GM23338 (cell line): Measurements from ENCODE around the gene TMED8. TPM values are rescaled to one million over a fixed set of nuclear protein-coding genes. Genes with fewer than 3 reads are reported as not detected.

Experiments
- ATAC-seq: fragments of 200-7000 bp; cut with Tn5 transposase; 3 replicates; pipeline ENCODE4 v1.9.1; 2020
- DNase-seq: peaks from one replicate; pipeline ENCODE4 v3.0.0-alpha.2; 2015; ENCODE audit warnings: low spot score
- H2AFZ ChIP-seq: fragments of 200-600 bp; sonication (generic); 2 replicates; pipeline ENCODE4 v1.8.0; 2016; ENCODE audit warnings: antibody characterized with exemption, mild to moderate bottlenecking, moderate library complexity
- H3F3A ChIP-seq: fragments of 200-600 bp; sonication (generic); replicated peaks from 2 replicates; pipeline ENCODE4 v1.8.0; 2017; ENCODE audit warnings: antibody characterized with exemption, mixed run types, low read depth
- H3K27ac ChIP-seq: fragments of 200-600 bp; sonication (generic); 2 replicates; pipeline ENCODE4 v1.6.1; 2016; ENCODE audit warnings: low read depth
- H3K27me3 ChIP-seq: fragments of 200-600 bp; sonication (generic); 2 replicates; pipeline ENCODE4 v1.8.0; 2016; ENCODE audit warnings: mild to moderate bottlenecking, mixed run types, moderate library complexity; ENCODE audit not compliant: insufficient read depth
- H3K36me3 ChIP-seq: fragments of 200-600 bp; sonication (generic); 2 replicates; pipeline ENCODE4 v1.8.0; 2016; ENCODE audit warnings: mild to moderate bottlenecking; ENCODE audit not compliant: insufficient read depth
- H3K4me1 ChIP-seq: fragments of 200-600 bp; sonication (generic); 2 replicates; pipeline ENCODE4 v1.8.0; 2016; ENCODE audit warnings: mild to moderate bottlenecking, moderate library complexity; ENCODE audit not compliant: insufficient read depth
- H3K4me2 ChIP-seq: fragments of 200-600 bp; sonication (generic); 2 replicates; pipeline ENCODE4 v1.7.1; 2017; ENCODE audit warnings: mixed run types
- H3K4me3 ChIP-seq: fragments of 200-600 bp; sonication (generic); 2 replicates; pipeline ENCODE4 v1.6.1; 2016; ENCODE audit warnings: mixed run types
- H3K79me2 ChIP-seq: fragments of 200-600 bp; sonication (generic); replicated peaks from 2 replicates; pipeline ENCODE4 v1.8.0; 2017; ENCODE audit warnings: mild to moderate bottlenecking; ENCODE audit not compliant: insufficient read depth
- H3K9me2 ChIP-seq: fragments of 200-600 bp; sonication (generic); 2 replicates; pipeline ENCODE4 v1.8.0; 2017; ENCODE audit not compliant: insufficient read depth
- H4K20me1 ChIP-seq: fragments of 200-600 bp; sonication (generic); replicated peaks from 2 replicates; pipeline ENCODE4 v1.8.0; 2017; ENCODE audit warnings: mild to moderate bottlenecking; ENCODE audit not compliant: insufficient read depth
- H3K27ac Mint-ChIP-seq: 2 replicates; pipeline ENCODE4 v1.8.0; 2020; ENCODE audit warnings: inconsistent platforms, mild to moderate bottlenecking, moderate library complexity, mixed read lengths
- H3K27me3 Mint-ChIP-seq: 3 replicates; pipeline ENCODE4 v1.8.0; 2022; ENCODE audit warnings: low read depth, mild to moderate bottlenecking, moderate library complexity, mixed read lengths, inconsistent platforms; ENCODE audit not compliant: insufficient read depth, poor library complexity
- H3K36me3 Mint-ChIP-seq: 3 replicates; pipeline ENCODE4 v1.8.0; 2021; ENCODE audit warnings: low read depth, mild to moderate bottlenecking, inconsistent platforms, moderate library complexity, mixed read lengths
- H3K4me1 Mint-ChIP-seq: 3 replicates; pipeline ENCODE4 v1.8.0; 2020; ENCODE audit warnings: mild to moderate bottlenecking, inconsistent platforms, mixed read lengths
- H3K4me3 Mint-ChIP-seq: 3 replicates; pipeline ENCODE4 v1.8.0; 2021; ENCODE audit warnings: moderate library complexity, mild to moderate bottlenecking, inconsistent platforms, mixed read lengths
- H3K9me3 Mint-ChIP-seq: 3 replicates; pipeline ENCODE4 v1.8.0; 2020; ENCODE audit warnings: moderate library complexity, mild to moderate bottlenecking, inconsistent platforms, mixed read lengths
- CREB1 ChIP-seq: fragments of 250-450 bp; sonication (Bioruptor Pico); IDR thresholded peaks from 2 replicates; pipeline ENCODE4 v1.5.0; 2020; ENCODE audit warnings: low read depth, mild to moderate bottlenecking, moderate library complexity
- EZH2 ChIP-seq: fragments of 200-600 bp; sonication (generic); IDR thresholded peaks from one replicate; pipeline ENCODE4 v1.8.0; 2017; ENCODE audit warnings: antibody characterized with exemption, mild to moderate bottlenecking, low read depth; ENCODE audit not compliant: unreplicated experiment
- EZH2phosphoT487 ChIP-seq: fragments of 200-600 bp; sonication (generic); IDR thresholded peaks from one replicate; pipeline ENCODE4 v1.8.1; 2018; ENCODE audit warnings: antibody characterized with exemption; ENCODE audit not compliant: unreplicated experiment
- JUNB ChIP-seq: IDR thresholded peaks from one replicate; pipeline ENCODE4 v1.6.1; 2016; ENCODE audit warnings: antibody characterized with exemption; ENCODE audit not compliant: unreplicated experiment
- POLR2AphosphoS5 ChIP-seq: IDR thresholded peaks from 2 replicates; pipeline ENCODE4 v1.6.1; 2016; ENCODE audit warnings: antibody characterized with exemption, low read depth
- STAT1 ChIP-seq: IDR thresholded peaks from one replicate; pipeline ENCODE4 v1.6.1; 2016; ENCODE audit warnings: antibody characterized with exemption; ENCODE audit not compliant: unreplicated experiment
- ZNF331 ChIP-seq: fragments of 250-450 bp; sonication (Bioruptor Pico); IDR thresholded peaks from 2 replicates; pipeline ENCODE4 v1.5.0; 2020; ENCODE audit warnings: low read depth, mild to moderate bottlenecking, moderate library complexity
- polyA plus RNA-seq: library from polyadenylated mRNA; unstranded; fragments of >200 nt; fragmentation: Nextera tagmentation; extraction: Ambion mirVana; gene quantifications from 2 replicates; pipeline ENCODE4 v1.2.1, GENCODE V29; 2016
- total RNA-seq: library from RNA; depleted of rRNA; stranded (reverse); fragments of >200 nt; shearing (Covaris generic); gene quantifications from 2 replicates; pipeline ENCODE4 v1.2.3, GENCODE V29; 2014
- TF ChIP-seq, protein P1 (sequence below), 2 experiments: fragments of 200-600 bp in 1 of 2; sonication (generic) in 1 of 2; conservative IDR thresholded peaks; 2 replicates each; pipeline versions ENCODE4 v1.5.1 to v1.6.1; 2016 to 2017; ENCODE audit warnings: antibody characterized with exemption in 2 of 2, low read depth in 2 of 2, mild to moderate bottlenecking in 2 of 2, moderate library complexity in 1 of 2

TMED8 gene
- total and polyA plus RNA-seq, 2 experiments from 2014 or later: 4.3 to 13.8 TPM

DNA sequence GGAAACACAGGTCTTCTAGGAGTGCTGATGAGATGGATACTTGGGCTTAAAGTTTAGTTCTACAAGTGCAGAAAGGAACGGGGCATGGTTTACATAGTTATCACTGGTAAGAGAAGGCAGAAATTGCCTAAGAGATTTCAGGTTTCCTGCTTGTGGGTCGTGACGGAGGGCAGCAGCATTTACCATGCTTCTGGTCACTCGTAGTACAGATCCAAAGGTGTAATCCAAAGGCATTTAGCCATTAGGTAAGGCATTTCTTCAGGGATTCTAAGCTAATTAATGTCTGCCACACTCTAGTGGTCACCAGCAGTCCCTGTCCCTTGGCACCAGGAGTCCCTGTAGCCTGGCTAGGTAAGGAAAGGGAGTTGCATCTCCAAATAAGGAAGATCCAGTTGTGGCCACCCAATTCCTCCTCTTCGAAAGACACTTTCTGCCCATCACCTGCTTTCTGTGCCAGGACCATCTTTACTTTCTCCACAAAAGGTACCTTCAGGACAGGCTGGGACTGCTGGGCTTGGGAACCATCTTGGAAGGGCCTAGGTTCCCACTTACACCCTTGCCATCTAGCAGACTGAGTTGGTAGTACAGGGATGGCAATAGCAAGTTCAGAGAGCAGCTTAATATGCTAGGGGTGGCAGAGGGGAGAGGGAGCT lies 54.5 kb downstream of the TMED8 start:
- TF ChIP-seq STAT1 (no peak), JUNB (no peak), ZNF331 (no peak), EZH2phosphoT487 (no peak), POLR2AphosphoS5 (no peak), EZH2 (no peak)
- Histone ChIP-seq H3K79me2 (peaks cover 30% of the 10 kb centered on the region), H3K27me3 (no peaks in the 10 kb centered on the region), H4K20me1 (no peaks in the 10 kb centered on the region), H3K4me1 (peaks cover 23% of the 10 kb centered on the region), H3F3A (peaks cover 7% of the 10 kb centered on the region; the same call in 1 of the 2 replicates), H3K4me3 (peak overlapping the region; percentile 94), H3K27ac (no peak overlapping the region), H2AFZ (no peak overlapping the region), H3K36me3 (no peaks in the 10 kb centered on the region), H3K9me2 (no peaks in the 10 kb centered on the region), H3K4me2 (peak overlapping the region; percentile 93)
- Mint-ChIP-seq H3K36me3 (no peaks in the 10 kb centered on the region; the same call in 1 of the 3 replicates), H3K4me1 (peaks cover 50% of the 10 kb centered on the region), H3K9me3 (no peaks in the 10 kb centered on the region), H3K4me3 (peak overlapping the region; percentile 97), H3K27ac (no peak overlapping the region), H3K27me3 (peaks cover 14% of the 10 kb centered on the region)
- no peak for ATAC-seq
- DNase-seq: no peak

DNA sequence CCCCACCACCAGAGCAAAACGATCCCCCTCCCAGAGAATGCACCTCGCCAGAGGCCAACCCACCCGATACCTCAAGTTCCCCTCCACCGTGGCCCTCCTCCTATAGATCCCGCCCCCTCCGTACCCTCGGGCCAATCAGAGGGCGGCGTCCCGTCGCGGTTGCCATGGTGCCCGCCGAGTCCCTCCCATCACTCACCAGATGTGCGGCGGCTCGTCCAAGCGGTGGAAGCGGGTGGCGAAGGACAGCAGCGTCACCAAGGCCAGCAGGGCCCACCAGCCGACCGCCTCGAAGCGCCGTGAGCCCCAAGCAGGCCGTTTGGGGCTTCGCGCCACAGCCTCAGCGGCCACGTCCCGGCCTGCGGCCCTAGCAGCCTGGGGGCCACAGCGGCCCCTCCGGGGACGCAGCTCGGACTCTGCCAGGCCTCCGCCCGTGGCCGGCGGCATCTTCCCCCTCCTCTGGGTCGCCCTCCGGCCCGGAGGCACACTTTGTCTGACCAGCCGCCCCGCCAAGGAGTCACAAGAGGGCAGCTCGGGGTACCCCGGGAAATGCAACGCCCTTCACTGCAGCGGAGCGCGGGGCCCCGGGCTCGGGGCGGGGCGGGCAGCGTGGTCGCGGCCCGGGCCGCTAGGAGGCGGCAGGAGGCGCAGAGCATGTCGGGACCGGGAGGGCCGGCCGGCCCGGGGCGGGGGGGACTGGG lies 56.5 kb downstream of the TMED8 start, which contains the start of gene POMT2:
TSS of gene POMT2 (minus strand) at position 646 of the 698 bp plus-strand sequence. CDS start at position 444, 202 bp downstream.
- Histone ChIP-seq H3K36me3 (no peaks in the 10 kb centered on the region), H3K4me2 (peak within 1 kb of the TSS; percentile 93), H2AFZ (peak within 1 kb of the TSS; percentile 98), H4K20me1 (no peaks in the 10 kb centered on the region), H3K4me1 (peaks cover 27% of the 10 kb centered on the region), H3K27me3 (no peaks in the 10 kb centered on the region), H3K4me3 (peak within 1 kb of the TSS; percentile 94), H3F3A (peaks cover 7% of the 10 kb centered on the region; the same call in 1 of the 2 replicates), H3K79me2 (peaks cover 34% of the 10 kb centered on the region), H3K27ac (peak within 1 kb of the TSS; percentile 99), H3K9me2 (no peaks in the 10 kb centered on the region)
- Mint-ChIP-seq H3K27ac (peak within 1 kb of the TSS; percentile 100), H3K4me1 (peaks cover 46% of the 10 kb centered on the region), H3K9me3 (no peaks in the 10 kb centered on the region), H3K4me3 (peak within 1 kb of the TSS; percentile 97), H3K36me3 (no peaks in the 10 kb centered on the region; the same call in 1 of the 3 replicates), H3K27me3 (peaks cover 11% of the 10 kb centered on the region)
- ATAC-seq (peak; percentile 72), DNase-seq (peak; percentile 98)
- peak; percentile 34 for TF ChIP-seq CREB1
- TF ChIP-seq POLR2AphosphoS5: peak; percentile 90
- TF ChIP-seq, protein P1, sequence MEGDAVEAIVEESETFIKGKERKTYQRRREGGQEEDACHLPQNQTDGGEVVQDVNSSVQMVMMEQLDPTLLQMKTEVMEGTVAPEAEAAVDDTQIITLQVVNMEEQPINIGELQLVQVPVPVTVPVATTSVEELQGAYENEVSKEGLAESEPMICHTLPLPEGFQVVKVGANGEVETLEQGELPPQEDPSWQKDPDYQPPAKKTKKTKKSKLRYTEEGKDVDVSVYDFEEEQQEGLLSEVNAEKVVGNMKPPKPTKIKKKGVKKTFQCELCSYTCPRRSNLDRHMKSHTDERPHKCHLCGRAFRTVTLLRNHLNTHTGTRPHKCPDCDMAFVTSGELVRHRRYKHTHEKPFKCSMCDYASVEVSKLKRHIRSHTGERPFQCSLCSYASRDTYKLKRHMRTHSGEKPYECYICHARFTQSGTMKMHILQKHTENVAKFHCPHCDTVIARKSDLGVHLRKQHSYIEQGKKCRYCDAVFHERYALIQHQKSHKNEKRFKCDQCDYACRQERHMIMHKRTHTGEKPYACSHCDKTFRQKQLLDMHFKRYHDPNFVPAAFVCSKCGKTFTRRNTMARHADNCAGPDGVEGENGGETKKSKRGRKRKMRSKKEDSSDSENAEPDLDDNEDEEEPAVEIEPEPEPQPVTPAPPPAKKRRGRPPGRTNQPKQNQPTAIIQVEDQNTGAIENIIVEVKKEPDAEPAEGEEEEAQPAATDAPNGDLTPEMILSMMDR (conservative IDR thresholded peaks at IDR 0.05; ENCODE audit: low read depth in 2 of 2): peak; percentile 29 to 39; a peak in 3 of 4 replicates
- TF ChIP-seq JUNB: no peak
